ENCODE measurements around the gene RASAL2.

RASAL2 gene

GRCh38 chr1:178407655-178408054, 313.8 kb downstream of the RASAL2 start:
- DNase-seq = no peak

- no peak for DNase-seq
These were observed 315.0 kb downstream of the RASAL2 start for GRCh38 chr1:178408871-178409270.

GRCh38 chr1:178409541-178409940, 315.6 kb downstream of the RASAL2 start:
- DNase-seq = no peak

- DNase-seq = no peak
These were observed 318.0 kb downstream of the RASAL2 start for GRCh38 chr1:178411756-178412399.

- DNase-seq = no peak
These were observed 318.5 kb downstream of the RASAL2 start for GRCh38 chr1:178412400-178412770.

- DNase-seq = no peak
These were observed 324.0 kb downstream of the RASAL2 start for GRCh38 chr1:178417858-178418257.

- no peak for DNase-seq
These were observed 324.5 kb downstream of the RASAL2 start for GRCh38 chr1:178418284-178418955.

GRCh38 chr1:178434360-178434759, 340.5 kb downstream of the RASAL2 start:
- DNase-seq = no peak

- no peak for DNase-seq
These were observed 341.1 kb downstream of the RASAL2 start for GRCh38 chr1:178434899-178435435.

GRCh38 chr1:178436899-178437298, 343.0 kb downstream of the RASAL2 start:
- no peak for DNase-seq

- DNase-seq = no peak
These were observed 344.5 kb downstream of the RASAL2 start for GRCh38 chr1:178438432-178438831.

GRCh38 chr1:178442925-178443324, 349.0 kb downstream of the RASAL2 start:
- DNase-seq = no peak

- DNase-seq = no peak
These were observed 357.0 kb downstream of the RASAL2 start for GRCh38 chr1:178450871-178451270.

- DNase-seq = no peak
These were observed 357.6 kb downstream of the RASAL2 start for GRCh38 chr1:178451529-178451928.

- no peak for DNase-seq
These were observed 358.1 kb downstream of the RASAL2 start for GRCh38 chr1:178452013-178452412.

- no peak for DNase-seq
These were observed 362.6 kb downstream of the RASAL2 start for GRCh38 chr1:178456472-178456871.

GRCh38 chr1:178457651-178458050, 363.7 kb downstream of the RASAL2 start:
- DNase-seq = no peak

GRCh38 chr1:178458203-178458602, 364.3 kb downstream of the RASAL2 start:
- no peak for DNase-seq

GRCh38 chr1:178461104-178461503, 367.2 kb downstream of the RASAL2 start:
- no peak for DNase-seq

GRCh38 chr1:178461701-178462100, 367.8 kb downstream of the RASAL2 start:
- DNase-seq = no peak

GRCh38 chr1:178464141-178464540, 370.2 kb downstream of the RASAL2 start:
- DNase-seq = no peak

- DNase-seq = no peak
These were observed 370.7 kb downstream of the RASAL2 start for GRCh38 chr1:178464566-178464965.

GRCh38 chr1:178465011-178465410, 371.1 kb downstream of the RASAL2 start:
- no peak for DNase-seq

GRCh38 chr1:178467837-178468236, 373.9 kb downstream of the RASAL2 start:
- DNase-seq = no peak

Measured in DMS 273 treated with DMSO at 0.1 percent for 48 hours (cell line).